GM12878 (cell line): ENCODE results near the gene CAMKK1.

ENCODE experiments used
- ASH2L ChIP-seq: fragments of 300-600, 200-600 bp; sonication (generic); IDR thresholded peaks from 2 replicates; pipeline ENCODE4 v1.6.1; 2017; ENCODE audit warnings: low read depth, mild to moderate bottlenecking, borderline replicate concordance
- CHD1 ChIP-seq: IDR thresholded peaks from 2 replicates; pipeline ENCODE4 v1.6.1; 2012; ENCODE audit warnings: low read depth, low read length, improper control_type of control experiment
- EGR1 ChIP-seq, 2 experiments: IDR thresholded peaks; 1 replicate in 1 of 2; 2 replicates in 1 of 2; pipeline ENCODE4 v1.6.1; 2011 to 2012; ENCODE audit warnings: low read depth in 2 of 2, low read length in 2 of 2, borderline replicate concordance in 1 of 2, mild to moderate bottlenecking in 1 of 2, moderate library complexity in 1 of 2
- HDAC2 ChIP-seq: fragments of 200-600 bp; sonication (generic); IDR thresholded peaks from 2 replicates; pipeline ENCODE4 v1.6.1; 2017
- TCF12 ChIP-seq: IDR thresholded peaks from 2 replicates; pipeline ENCODE4 v1.6.1; 2011; ENCODE audit warnings: low read depth, mild to moderate bottlenecking, low read length
- ZBED1 ChIP-seq: IDR thresholded peaks from 2 replicates; pipeline ENCODE4 v1.6.1; 2016; ENCODE audit warnings: borderline replicate concordance
- TF ChIP-seq, protein P1 (sequence below), 3 experiments: IDR thresholded peaks in 2 of 3; conservative IDR thresholded peaks in 1 of 3; 2 replicates each; pipeline ENCODE4 v1.5.1; 2011; ENCODE audit warnings: low read depth in 3 of 3, low read length in 3 of 3, mild to moderate bottlenecking in 3 of 3, control low read depth in 2 of 3, moderate library complexity in 2 of 3, inconsistent platforms in 1 of 3, mixed read lengths in 1 of 3; ENCODE audit not compliant: control insufficient read depth in 2 of 3, insufficient read depth in 1 of 3; ENCODE audit errors: extremely low read depth in 1 of 3
- TF ChIP-seq, protein P2 (sequence below): fragments of 150-350 bp; IDR thresholded peaks from 2 replicates; pipeline ENCODE4 v1.6.1; 2016; ENCODE audit warnings: low read depth, low read length

DNA sequence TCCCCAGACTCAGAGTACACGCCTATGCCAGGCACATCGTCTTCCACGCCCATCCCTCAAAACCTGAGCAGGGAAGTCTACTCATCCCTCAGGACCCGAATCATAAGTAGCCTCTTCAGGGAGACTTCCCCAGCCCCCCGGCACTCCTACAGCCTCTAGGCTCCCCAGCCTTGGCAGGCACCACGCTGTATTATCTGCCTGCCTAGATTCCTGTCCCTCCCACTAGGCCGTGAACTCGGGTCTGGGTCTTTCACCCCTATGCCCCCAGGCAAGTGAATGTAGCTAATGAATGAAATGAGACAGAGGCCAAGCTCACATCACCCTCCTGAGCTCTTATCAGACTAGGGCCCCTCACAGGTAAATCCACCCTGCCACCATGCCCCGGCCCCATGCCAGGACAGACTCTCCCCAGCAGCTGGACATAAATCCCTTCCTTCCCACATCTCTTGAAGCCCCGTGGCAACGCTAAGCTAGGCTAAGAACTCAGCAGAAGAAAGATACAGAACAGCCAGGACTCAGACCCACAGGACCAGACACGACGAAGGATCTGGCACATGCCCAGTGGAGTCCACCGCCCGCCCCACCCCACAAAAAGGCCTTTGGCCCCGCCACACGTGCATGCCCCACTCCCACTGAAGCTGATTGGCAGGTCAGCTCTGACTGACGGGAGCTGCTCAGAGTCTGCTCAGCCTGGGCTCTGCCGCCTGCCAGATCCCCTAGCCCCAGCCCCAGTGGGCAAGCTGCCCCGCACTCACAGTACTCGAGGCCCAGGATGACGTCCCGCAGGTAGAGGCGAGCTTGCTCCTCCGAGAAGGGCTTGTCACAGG lies 13.0 kb downstream of the CAMKK1 start:
- TF ChIP-seq, protein P1, sequence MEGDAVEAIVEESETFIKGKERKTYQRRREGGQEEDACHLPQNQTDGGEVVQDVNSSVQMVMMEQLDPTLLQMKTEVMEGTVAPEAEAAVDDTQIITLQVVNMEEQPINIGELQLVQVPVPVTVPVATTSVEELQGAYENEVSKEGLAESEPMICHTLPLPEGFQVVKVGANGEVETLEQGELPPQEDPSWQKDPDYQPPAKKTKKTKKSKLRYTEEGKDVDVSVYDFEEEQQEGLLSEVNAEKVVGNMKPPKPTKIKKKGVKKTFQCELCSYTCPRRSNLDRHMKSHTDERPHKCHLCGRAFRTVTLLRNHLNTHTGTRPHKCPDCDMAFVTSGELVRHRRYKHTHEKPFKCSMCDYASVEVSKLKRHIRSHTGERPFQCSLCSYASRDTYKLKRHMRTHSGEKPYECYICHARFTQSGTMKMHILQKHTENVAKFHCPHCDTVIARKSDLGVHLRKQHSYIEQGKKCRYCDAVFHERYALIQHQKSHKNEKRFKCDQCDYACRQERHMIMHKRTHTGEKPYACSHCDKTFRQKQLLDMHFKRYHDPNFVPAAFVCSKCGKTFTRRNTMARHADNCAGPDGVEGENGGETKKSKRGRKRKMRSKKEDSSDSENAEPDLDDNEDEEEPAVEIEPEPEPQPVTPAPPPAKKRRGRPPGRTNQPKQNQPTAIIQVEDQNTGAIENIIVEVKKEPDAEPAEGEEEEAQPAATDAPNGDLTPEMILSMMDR (IDR thresholded peaks at IDR 0.05 in 2 of 3, conservative IDR thresholded peaks at IDR 0.05 in 1 of 3; ENCODE audit: control insufficient read depth in 2 of 3, extremely low read depth in 1 of 3, insufficient read depth in 1 of 3, low read depth in 3 of 3, low read length in 3 of 3): no peak
- TF ChIP-seq ZBED1: no peak
- no peak for TF ChIP-seq ASH2L
- TF ChIP-seq HDAC2: no peak
- no peak for TF ChIP-seq CHD1
- no peak for TF ChIP-seq EGR1 (IDR thresholded peaks at IDR 0.05; ENCODE audit: borderline replicate concordance in 1 of 2, low read depth in 2 of 2, low read length in 2 of 2)
- no peak for TF ChIP-seq TCF12
- TF ChIP-seq, protein P2, sequence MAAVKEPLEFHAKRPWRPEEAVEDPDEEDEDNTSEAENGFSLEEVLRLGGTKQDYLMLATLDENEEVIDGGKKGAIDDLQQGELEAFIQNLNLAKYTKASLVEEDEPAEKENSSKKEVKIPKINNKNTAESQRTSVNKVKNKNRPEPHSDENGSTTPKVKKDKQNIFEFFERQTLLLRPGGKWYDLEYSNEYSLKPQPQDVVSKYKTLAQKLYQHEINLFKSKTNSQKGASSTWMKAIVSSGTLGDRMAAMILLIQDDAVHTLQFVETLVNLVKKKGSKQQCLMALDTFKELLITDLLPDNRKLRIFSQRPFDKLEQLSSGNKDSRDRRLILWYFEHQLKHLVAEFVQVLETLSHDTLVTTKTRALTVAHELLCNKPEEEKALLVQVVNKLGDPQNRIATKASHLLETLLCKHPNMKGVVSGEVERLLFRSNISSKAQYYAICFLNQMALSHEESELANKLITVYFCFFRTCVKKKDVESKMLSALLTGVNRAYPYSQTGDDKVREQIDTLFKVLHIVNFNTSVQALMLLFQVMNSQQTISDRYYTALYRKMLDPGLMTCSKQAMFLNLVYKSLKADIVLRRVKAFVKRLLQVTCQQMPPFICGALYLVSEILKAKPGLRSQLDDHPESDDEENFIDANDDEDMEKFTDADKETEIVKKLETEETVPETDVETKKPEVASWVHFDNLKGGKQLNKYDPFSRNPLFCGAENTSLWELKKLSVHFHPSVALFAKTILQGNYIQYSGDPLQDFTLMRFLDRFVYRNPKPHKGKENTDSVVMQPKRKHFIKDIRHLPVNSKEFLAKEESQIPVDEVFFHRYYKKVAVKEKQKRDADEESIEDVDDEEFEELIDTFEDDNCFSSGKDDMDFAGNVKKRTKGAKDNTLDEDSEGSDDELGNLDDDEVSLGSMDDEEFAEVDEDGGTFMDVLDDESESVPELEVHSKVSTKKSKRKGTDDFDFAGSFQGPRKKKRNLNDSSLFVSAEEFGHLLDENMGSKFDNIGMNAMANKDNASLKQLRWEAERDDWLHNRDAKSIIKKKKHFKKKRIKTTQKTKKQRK: no peak
